ENCODE data around the gene CPN2.
A peak's percentile ranks its signal among the peaks of the same experiment; 100 is the strongest.

The CPN2 gene
- 0 reads per million in 2 experiments for total RNA-seq

GRCh38 chr3:194351080-194351672, at the start of gene CPN2:
Gene CPN2, minus strand, starts transcription at chr3:194351328. Its CDS starts 8,626 bp downstream, at chr3:194342702.
- no peak for DNase-seq (ENCODE audit: low read depth)

DNA sequence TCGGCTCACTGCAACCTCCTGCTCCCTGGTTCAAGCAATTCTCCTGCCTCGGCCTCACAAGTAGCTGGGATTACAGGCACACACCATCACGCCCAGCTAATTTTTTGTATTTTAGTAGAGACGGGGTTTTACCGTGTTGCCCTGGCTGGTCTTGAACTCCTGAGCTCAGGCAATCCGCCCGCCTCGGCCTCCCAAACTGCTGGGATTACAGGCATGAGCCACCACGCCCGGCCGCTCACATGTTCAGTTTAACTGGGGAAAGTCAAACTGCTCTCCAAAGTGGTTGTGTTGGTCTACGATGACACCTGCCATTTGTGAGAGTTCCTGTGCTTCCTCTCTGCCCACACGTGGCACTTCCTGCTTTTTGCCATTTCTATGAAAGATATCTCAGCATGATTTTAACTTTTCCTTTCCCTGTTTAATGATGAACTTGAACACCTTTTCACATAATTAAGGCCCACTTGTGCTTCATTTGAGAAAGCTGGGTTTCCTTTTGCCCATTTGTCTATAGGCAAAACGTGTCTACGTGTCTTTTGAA, 48.8 kb upstream of the CPN2 start:
- DNase-seq (ENCODE audit: low read depth), result no peak

DNA sequence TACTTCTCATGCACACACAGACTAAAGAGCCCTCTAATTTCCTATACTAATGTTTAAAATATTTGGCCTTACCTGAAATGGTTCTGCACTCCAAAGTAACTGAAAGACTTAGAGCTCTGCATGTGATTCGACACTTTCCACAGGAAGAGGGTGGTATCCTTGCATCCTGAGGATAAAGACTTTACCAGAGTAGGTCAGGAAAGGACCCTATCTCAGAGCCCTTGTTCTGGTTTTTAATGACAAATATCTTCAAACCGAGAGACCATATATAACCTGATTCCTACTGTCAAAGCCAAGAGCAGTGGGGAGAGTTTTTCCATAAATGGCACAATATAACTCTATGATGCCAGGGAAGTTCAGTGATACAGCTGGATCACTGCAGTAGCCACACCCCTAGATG, 48.0 kb upstream of the CPN2 start, which contains the start of gene GP5:
Gene GP5, minus strand, starts transcription at position 101 of the 400 bp plus-strand sequence. CDS start 984 bp downstream, outside the sequence.
- DNase-seq (ENCODE audit: low read depth), result no peak

DNA sequence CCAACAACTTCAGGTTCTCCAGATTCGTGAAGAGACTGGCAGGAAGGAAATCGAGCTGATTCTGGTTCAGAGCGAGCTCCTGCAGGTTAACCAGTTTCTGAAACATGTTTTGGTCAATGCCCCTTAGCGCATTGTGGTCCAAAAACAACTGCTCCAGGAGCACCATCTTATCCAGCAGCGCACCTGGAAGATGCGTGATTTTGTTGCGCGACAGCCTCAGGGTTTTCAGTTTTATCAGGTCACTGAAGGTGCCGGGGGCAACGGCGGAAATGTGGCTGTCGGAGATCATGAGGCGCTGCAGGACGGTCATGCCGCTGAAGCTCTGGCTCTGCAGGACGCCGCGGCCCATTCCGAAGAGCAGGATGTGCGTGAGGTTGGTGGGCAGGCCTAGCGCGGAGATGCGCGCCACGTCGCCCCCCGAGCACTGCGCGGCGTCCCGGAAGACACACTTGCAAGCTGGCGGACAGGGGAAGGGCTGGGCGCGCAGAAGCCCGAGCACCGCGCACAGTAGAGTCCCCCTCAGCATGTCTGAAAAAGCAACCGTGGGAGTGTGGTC, 46.7 kb upstream of the CPN2 start:
- DNase-seq (ENCODE audit: low read depth), result no peak

GRCh38 chr3:194396859-194397756, 46.0 kb upstream of the CPN2 start:
- DNase-seq (ENCODE audit: low read depth), result peak; percentile 15

- no peak for DNase-seq (ENCODE audit: low read depth)
These were observed 45.4 kb upstream of the CPN2 start for GRCh38 chr3:194396539-194396858.

GRCh38 chr3:194395778-194396538, 44.8 kb upstream of the CPN2 start:
- DNase-seq (ENCODE audit: low read depth), result peak; percentile 35

DNA sequence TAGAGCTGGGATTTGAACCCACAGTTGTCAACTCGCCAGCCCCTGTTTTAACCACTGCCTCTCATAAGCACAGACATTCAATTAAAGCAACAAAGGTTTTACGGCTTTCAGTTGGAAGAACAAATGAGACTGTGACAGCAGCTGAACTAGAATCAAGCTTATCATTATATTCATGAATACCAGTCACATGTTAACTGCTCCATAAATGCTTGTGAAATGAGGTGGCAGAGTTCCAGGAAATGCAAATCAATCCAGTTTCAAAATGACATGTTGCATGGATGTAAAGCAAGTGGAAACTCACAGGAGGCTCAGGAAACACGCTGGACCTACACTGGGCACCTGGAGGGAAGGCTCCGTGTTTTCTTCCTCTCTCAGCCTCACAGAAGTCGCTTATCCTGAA, 44.1 kb upstream of the CPN2 start:
- DNase-seq (ENCODE audit: low read depth), result no peak

- DNase-seq (ENCODE audit: low read depth), result no peak
These were observed 41.4 kb upstream of the CPN2 start for GRCh38 chr3:194392576-194392975.

DNA sequence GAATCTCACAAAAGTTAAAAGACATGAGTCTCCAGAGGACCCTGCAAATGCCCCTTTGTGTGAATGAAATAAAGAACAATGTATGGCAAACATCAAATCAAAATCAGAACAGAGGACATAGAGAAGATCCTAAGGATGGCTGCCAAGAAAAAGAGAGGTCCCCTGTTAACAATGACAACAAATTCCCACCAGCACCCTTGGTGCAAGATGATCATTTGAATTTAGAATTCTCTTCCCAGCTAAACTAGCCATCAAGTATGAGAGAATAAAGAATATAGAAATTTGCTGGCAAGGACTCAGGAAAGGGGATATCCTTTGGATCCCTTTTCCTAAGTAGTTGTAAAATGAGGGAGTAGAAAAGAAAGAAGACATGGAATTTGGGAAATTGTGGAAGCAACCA, 39.7 kb upstream of the CPN2 start:
- DNase-seq (ENCODE audit: low read depth), result no peak

- no peak for DNase-seq (ENCODE audit: low read depth)
These were observed 38.1 kb upstream of the CPN2 start for GRCh38 chr3:194389269-194389668.

- DNase-seq (ENCODE audit: low read depth), result no peak
These were observed 36.8 kb upstream of the CPN2 start for GRCh38 chr3:194387926-194388418.

DNA sequence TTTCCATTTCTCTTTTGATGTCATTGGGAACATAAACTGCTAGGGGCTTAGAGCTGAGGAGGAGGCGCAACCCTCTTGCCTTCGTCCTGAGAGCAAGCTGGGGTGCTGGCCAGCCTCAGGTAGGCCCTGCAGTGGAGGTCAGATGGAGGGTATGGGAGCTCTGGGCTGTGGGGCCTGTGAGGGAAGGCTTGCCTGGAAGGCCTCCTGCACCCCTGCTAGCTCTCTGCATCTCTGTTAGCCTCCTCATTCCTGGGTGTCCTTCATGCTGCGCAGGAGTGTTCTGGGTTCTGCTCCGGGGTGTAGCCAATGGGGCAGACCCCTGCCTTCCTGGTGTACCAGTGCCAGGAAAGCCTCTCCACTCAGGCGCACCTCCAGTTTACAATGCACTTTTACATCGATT, 36.1 kb upstream of the CPN2 start:
- no peak for DNase-seq (ENCODE audit: low read depth)

DNA sequence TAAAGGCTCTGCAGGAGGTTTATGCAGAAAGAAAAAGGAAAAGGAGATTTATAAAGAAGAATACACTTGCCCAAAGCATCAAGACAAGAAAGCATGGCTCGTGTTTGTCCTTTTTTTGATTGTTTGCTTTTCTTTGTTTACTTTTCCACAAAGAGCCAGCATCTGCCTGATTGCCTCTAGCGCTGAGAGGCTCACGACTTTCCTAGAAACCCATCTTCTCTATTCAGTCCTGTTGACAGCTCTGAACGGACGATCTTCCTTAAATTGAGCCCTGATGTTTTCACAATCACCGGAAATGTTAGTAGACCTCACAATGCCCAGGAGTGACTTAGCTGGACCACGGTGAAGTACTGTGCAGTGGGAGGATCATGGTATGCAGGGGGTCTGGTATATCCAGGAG, 35.5 kb upstream of the CPN2 start:
- DNase-seq (ENCODE audit: low read depth), result no peak

DNA sequence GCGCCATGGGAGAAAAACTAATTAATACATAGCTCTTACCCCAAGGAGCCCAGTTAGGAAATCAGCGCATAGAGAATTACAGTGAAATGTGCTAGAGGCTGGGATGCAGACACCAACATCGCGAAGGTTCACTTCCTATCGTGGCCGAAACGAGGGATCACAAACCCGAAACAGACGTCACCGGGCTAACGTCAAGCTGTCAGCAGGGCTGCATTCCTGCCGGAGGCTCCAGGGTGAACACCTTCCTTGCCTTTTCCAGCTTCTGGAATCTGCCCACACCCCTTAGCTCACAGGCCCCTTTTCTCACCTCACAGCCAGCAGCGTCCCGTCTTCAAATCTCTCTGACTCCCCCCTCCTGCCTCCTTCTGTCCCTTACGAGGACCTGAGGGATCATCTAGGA, 34.9 kb upstream of the CPN2 start:
- DNase-seq (ENCODE audit: low read depth), result no peak

- no peak for DNase-seq (ENCODE audit: low read depth)
These were observed 33.5 kb upstream of the CPN2 start for GRCh38 chr3:194384569-194385001.

DNA sequence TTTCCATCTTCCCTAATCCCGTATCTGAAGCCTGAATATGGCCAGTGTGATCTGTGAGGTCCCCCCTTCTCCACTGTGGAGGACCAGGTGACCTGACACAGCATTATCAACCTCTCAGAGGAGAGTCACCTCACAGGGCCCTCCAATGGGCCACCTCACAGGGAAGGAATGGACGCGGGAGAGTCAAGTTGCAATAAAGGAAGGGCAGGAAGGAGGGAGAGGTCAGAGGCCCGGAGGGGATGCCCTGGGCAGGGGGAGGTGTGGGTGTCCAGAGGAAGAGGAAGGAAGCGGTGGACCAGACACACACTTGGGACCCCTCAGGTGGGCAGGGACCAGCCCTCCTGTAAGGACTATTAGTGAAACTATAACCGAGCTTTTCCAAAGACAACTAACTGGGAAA, 33.0 kb upstream of the CPN2 start:
- no peak for DNase-seq (ENCODE audit: low read depth)

DNA sequence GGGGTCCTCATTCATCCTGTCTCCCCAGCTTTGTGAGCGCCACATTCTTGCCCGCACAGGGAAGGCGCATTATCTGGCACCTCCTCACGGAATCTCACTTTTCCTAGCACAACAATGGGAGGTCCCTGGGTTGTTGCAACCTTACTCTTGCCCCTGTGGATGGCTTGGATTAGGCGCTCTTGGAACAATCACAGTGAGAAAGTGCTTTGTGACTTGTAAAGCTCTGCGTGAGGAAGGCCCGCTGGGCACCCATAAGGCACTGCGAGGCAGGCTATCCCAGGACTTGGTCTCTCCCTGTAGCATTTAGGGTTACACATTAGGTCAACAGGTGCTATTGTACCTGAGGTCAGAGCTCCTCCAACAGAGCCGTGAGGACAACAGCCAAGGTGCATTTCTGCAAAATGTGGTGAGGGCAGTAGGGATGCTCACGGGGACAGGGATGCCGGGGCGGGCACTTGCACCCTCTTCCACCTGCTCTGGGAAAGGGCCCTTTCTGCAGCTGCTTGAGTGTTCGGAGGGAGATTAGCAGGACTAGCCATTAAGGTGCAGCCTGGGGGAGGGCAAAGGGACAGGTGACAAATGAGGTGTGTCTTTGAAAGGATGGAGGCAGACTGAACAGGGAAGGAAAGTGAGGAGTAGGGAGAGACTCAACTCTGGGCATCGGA, 32.3 kb upstream of the CPN2 start:
- no peak for DNase-seq (ENCODE audit: low read depth)

- DNase-seq (ENCODE audit: low read depth), result no peak
These were observed 31.7 kb upstream of the CPN2 start for GRCh38 chr3:194382892-194383223.

GRCh38 chr3:194382196-194382891, 31.2 kb upstream of the CPN2 start:
- DNase-seq (ENCODE audit: low read depth), result no peak

DNA sequence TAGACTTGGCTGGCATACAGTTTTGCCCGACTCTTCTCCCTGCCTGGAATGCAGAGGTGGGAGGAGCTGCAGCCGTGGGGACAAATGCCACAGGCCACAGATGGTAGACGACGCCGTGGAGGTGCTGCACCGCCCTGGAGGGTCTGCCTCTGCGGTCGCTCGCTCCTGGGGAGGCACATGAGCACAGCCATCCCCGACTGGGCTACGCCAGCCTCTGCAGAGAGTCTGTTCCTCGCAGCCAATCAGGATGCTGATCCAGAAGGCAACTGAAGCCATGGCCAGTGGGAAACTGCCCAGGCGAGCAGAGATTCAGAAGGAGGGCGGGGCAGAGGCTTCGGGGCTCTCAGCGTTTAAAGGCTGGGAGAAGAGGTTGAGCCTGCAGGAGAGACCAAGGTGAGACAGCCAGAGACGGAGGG, 30.3 kb upstream of the CPN2 start:
- no peak for DNase-seq (ENCODE audit: low read depth)

Measured in T follicular helper cell (primary cell).